ENCODE results near the gene MFAP4.
A peak's percentile ranks its signal among the peaks of the same experiment; 100 is the strongest.
"Not testable (repeated sequence)": the region's sequence is repeated elsewhere in the genome, so short reads cannot be mapped to it uniquely, and the experiment has no call there.

MFAP4 gene

GRCh38 chr17:19370493-19370960 lies 16.5 kb downstream of the MFAP4 start:
- DNase-seq (ENCODE audit: low spot score), result no peak

- no peak for DNase-seq (ENCODE audit: low spot score)
Measured at GRCh38 chr17:19369846-19370492, 17.0 kb downstream of the MFAP4 start.

GRCh38 chr17:19369107-19369778 lies 17.7 kb downstream of the MFAP4 start:
- DNase-seq (ENCODE audit: low spot score), result no peak

GRCh38 chr17:19368229-19368628 lies 18.8 kb downstream of the MFAP4 start:
- DNase-seq (ENCODE audit: low spot score), result no peak

GRCh38 chr17:19366637-19366972 lies 20.4 kb downstream of the MFAP4 start:
- DNase-seq (ENCODE audit: low spot score), result no peak

- no peak for DNase-seq (ENCODE audit: low spot score)
Measured at GRCh38 chr17:19365833-19366636, 21.0 kb downstream of the MFAP4 start.

- no peak for DNase-seq (ENCODE audit: low spot score)
Measured at GRCh38 chr17:19365499-19365817, 21.5 kb downstream of the MFAP4 start.

GRCh38 chr17:19364699-19365498 lies 22.1 kb downstream of the MFAP4 start:
- no peak for DNase-seq (ENCODE audit: low spot score)

GRCh38 chr17:19363460-19364035 lies 23.4 kb downstream of the MFAP4 start:
- no peak for DNase-seq (ENCODE audit: low spot score)

GRCh38 chr17:19363114-19363438 lies 23.9 kb downstream of the MFAP4 start:
- no peak for DNase-seq (ENCODE audit: low spot score)

GRCh38 chr17:19362277-19363113 lies 24.5 kb downstream of the MFAP4 start, which contains the start of gene B9D1:
TSS of gene B9D1 (minus strand) at chr17:19362723. CDS start at chr17:19362569, 154 bp downstream.
- peak; percentile 94 for DNase-seq (ENCODE audit: low spot score)

- no peak for DNase-seq (ENCODE audit: low spot score)
Measured at GRCh38 chr17:19361944-19362276, 25.1 kb downstream of the MFAP4 start.

GRCh38 chr17:19361326-19361725 lies 25.7 kb downstream of the MFAP4 start:
- no peak for DNase-seq (ENCODE audit: low spot score)

- DNase-seq (ENCODE audit: low spot score), result no peak
Measured at GRCh38 chr17:19360772-19361171, 26.2 kb downstream of the MFAP4 start.

GRCh38 chr17:19359856-19360255 lies 27.1 kb downstream of the MFAP4 start:
- DNase-seq (ENCODE audit: low spot score), result no peak

GRCh38 chr17:19359151-19359550 lies 27.8 kb downstream of the MFAP4 start:
- DNase-seq (ENCODE audit: low spot score), result no peak

GRCh38 chr17:19357761-19358160 lies 29.2 kb downstream of the MFAP4 start:
- DNase-seq (ENCODE audit: low spot score), result no peak

- DNase-seq (ENCODE audit: low spot score), result no peak
Measured at GRCh38 chr17:19357351-19357750, 29.6 kb downstream of the MFAP4 start.

- no peak for DNase-seq (ENCODE audit: low spot score)
Measured at GRCh38 chr17:19354748-19355147, 32.2 kb downstream of the MFAP4 start.

- not testable (repeated sequence) for DNase-seq (ENCODE audit: low spot score)
Measured at GRCh38 chr17:19353401-19353800, 33.6 kb downstream of the MFAP4 start.

GRCh38 chr17:19348806-19349205 lies 38.2 kb downstream of the MFAP4 start:
- no peak for DNase-seq (ENCODE audit: low spot score)

All from D341Med (cell line).